ENCODE data around the gene LCP2.

The LCP2 gene

DNA sequence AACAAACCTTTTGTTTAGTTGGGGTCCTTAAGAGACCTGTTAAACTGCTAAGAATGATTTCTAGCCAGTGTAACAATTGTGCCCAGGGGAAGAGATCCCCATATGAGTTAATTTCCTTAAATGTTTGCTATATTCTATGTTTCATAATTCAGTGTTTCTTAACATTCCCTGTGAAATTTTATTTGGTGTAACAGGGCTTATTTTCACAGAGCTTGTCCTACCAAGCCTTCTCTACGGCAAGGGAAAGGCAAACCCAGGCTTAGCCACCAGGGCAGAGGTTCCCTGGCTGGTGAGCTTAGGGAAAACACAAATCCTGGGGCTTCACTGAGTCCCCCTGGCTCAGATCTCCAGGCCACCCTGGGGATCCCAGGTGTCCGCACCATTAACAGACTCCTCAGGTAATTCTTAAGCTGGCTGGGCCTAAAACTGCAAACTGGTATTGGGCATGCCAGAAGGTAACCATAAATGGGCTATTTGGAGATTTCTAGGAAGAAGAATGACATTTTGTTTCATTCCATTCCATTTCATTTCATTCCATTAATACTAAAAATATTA lies 17.0 kb upstream of the LCP2 start:
- DNase-seq, result no peak

- DNase-seq, result no peak
Observed at GRCh38 chr5:170313816-170314215, 16.2 kb upstream of the LCP2 start.

DNA sequence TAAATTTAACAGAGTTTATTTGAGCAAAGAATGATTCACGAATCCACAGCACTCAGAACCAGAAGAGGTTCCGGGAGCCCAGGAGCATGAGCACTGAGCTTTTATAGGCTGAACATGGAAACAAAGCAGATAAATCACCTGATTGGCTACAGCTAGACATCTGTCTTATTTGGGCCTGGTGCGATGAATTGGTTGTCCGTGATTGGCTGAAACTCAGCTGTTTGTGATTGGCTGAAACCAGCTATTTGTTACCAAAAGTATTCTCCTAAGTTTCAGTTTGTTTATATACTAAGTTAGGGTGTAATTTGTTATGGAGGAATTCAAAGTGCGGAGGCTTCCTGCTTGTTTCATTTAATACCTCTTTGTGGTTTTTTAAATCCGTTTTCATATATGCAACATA lies 15.8 kb upstream of the LCP2 start:
- DNase-seq, result no peak

GRCh38 chr5:170312666-170313065 lies 15.1 kb upstream of the LCP2 start:
- peak; percentile 87 to 89 for DNase-seq

DNA sequence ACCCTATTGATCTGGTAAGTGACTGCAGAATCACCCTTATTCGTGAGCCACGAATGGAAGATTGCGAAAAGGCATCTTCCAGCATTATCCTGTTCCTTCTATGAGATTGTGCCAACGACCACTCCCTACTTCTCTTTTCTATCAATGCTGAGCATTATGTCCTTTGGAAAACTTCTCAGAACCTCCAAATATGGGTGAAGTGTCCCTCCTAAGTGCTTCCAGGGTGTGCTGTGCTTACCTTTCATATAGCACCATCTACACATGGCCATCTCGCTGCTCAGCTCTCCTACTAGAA lies 14.7 kb upstream of the LCP2 start:
- no peak for DNase-seq

DNA sequence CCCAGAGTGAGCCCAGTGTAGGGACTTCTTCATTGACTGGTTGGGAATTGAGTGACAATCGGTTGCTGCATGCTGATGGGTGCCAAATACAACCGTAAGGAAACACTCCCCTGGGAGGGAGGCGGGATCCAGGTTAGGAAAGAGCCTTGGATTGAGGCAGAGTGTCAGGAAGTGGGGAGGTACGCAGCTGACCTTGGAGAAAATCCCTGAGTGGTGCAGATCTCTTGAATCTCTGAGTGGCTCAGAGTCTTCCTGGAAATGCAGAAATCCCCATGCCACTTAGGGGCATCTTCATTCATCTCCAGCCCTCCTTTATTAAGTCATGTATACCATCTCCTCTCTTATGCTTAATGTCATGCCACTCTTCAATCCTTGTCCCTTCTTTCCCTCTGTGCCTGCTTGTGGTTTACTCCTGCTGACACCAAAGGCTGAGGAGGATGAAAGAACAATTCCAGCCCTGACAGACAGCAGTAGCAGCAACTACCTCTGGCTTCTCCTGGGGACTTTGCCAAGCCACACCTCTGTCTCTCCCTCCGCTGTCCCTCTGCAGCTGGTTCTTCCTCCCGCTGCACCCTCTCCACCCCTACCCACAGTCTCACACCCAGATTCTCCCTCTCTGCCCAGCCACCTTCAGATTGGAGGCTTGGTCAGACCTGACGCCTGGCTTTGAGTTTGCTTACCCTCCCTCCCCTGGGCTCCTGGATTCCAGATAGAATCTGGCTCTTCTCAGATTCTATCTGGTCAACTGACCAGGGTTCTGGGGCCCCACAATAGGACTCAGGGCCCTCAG lies 14.1 kb upstream of the LCP2 start:
- DNase-seq, result no peak

GRCh38 chr5:170310256-170310926 lies 12.8 kb upstream of the LCP2 start:
- DNase-seq, result no peak

DNA sequence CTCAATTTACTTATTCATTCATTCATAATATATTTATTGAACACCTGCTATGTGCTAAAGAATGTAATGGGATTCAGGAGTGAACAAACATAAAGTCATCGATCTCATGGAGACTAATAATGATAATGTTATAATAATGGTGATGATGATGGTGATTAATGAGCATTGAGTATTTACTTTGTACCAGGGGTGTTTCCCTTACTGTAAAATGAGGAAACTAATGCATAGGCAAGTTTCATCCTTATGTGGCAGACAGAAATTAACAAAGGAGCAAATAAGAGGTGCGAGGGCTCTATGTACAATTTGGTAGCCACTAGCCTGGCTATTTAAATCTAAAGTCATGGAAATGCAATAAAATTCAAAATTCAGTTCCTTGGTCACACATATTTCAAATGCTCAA lies 11.1 kb upstream of the LCP2 start:
- DNase-seq, result no peak

DNA sequence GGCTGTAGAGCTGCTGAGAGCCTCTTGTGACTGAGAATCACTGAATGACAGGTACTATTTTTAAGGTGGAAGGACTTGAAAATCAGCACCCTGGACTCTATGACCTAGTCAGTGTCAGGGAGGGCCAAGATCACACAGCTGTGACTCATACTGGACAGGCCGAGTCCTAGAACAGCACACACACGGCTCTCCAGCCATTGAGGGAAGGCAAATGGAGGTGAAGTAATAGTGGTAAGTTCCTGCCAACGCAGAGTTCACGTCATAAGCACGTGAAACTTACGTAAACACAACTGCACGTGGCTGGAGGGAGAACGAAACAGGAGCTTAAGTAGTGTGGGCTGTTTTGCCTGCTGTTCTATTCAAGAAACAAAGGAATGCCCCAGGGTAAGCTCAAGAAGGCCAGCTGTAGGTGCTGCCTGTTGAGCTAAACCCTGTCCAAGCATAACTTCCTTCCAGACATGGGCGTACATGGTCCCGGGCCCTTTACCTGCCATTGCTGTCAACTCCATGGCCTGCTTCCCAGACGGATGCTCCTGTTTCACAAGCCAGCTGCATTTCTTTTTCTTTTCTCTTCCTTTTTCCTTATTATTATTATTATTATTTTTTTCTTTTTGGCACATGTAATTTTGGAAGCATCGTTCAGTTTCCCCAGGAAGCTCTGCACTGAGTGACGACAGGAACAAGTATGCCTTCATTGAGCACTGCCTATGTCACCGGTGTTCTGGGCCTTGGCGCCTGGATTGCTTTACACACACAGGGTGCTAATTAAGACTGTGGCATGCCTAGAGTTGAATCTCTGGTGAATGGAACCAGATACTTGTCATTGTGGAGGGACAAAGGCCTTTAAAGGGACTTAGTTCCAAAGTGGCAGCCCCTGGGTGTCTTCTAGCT lies 10.2 kb upstream of the LCP2 start:
- peak; percentile 35 to 46 for DNase-seq

DNA sequence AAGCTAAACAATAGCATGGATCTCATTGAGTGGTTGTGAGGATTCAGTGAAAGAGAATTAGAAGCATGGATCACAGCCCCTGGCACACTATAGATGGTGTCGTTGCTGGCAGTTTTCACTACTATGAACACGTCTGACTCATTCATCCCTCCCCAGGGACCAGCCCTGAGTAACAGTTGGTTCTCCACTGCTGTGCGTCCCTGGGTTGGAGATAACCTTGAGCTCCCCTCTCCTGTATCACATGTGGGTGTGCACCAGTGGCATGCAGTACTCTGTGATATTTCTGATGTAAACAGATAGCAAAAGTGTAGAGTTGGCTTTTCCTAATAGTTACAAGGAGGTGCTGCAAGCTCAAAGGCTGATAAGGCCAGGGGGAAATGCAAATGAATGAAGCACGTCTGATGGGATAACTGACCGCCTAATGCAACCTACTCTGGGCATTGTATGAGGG lies 8.8 kb upstream of the LCP2 start:
- DNase-seq, result no peak

DNA sequence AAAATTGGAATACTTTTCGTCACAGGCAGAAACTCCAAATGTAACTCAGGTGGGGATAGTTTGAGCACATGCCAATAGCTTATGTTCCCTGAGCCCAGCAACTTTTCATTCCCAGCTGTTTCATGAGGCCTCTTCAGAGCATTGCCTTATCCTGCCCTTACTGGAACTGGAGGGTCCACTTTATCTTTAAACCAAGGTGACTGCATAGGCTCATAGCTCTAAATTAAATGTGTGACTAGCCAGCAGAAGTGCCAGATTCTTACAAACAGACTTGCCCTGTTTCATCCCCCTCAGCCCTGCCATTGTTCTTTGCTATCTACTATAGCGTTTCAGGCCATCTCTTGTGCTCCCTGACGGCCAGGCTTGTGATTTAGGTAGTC lies 8.1 kb upstream of the LCP2 start:
- no peak for DNase-seq

DNA sequence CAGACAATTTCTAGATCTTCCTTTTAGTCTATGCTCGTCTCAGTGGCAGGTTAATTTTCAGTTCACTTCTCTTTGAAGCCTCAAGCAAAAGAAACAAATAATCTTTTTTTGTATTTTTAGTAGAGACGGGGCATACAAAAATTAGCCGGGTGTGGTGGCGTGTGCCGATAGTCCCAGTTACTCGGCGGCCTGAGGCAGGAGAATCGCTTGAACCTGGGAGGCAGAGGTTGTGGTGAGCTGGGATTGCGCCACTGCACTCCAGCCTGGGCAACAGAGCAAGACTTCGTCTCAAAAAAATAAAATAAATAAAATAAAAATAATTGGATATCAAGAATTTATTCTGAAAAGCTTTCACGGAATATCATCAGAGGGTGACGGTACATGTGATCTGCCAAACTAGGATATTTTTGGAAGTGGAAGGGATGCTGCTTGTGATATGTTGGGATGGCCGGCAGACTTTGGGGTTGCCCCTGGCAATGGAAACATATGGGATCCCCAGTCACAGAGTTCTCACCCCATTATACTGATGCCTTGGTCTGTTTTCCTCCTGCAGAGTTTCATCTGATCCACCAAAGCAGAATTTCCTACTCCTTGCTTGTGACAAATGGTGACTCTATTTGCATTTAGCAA lies 7.6 kb upstream of the LCP2 start:
- no peak for DNase-seq

DNA sequence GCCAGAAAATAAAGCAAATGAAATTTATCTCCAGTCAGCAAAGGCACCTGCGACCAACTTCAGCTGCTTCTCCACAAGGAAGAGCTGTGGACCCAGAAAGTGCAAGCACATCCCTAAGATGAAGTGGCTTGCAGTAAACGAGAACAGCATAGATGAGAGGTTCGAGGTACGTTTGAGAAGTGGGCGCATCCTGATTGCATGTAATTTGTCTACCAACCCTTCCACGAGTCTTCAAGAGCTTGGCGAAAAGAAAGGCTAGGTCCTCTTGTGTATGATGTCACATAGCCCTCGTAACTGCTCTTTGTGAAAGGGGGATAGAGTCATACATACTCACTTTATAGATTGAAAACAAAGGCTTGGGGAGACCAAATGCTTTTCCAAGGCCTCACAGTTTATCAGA lies 6.0 kb upstream of the LCP2 start:
- no peak for DNase-seq

GRCh38 chr5:170302653-170303501 lies 5.3 kb upstream of the LCP2 start:
- peak; percentile 96 to 97 for DNase-seq

GRCh38 chr5:170301981-170302652 lies 4.5 kb upstream of the LCP2 start:
- DNase-seq, result no peak

DNA sequence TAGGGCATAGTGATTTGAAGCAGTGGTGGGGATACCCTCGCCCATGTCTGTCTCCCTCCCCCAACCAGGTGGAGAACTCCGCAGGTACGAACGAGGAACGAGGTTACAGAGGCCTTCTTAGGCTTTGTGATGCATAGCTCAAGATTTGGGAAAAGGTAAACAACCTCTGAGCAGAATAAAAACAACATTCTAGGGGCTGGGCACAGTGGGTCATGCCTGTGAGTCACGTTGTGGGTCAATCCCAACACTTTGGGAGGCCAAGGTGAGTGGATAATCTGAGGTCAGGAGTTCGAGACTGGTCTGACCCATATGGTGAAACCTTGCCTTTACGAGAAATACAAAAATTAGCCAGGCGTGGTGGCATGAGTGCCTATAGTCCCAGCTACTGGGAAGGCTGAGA lies 3.6 kb upstream of the LCP2 start:
- DNase-seq, result no peak

- DNase-seq, result peak; percentile 54 to 74
Observed at GRCh38 chr5:170300361-170301013, 2.9 kb upstream of the LCP2 start.

DNA sequence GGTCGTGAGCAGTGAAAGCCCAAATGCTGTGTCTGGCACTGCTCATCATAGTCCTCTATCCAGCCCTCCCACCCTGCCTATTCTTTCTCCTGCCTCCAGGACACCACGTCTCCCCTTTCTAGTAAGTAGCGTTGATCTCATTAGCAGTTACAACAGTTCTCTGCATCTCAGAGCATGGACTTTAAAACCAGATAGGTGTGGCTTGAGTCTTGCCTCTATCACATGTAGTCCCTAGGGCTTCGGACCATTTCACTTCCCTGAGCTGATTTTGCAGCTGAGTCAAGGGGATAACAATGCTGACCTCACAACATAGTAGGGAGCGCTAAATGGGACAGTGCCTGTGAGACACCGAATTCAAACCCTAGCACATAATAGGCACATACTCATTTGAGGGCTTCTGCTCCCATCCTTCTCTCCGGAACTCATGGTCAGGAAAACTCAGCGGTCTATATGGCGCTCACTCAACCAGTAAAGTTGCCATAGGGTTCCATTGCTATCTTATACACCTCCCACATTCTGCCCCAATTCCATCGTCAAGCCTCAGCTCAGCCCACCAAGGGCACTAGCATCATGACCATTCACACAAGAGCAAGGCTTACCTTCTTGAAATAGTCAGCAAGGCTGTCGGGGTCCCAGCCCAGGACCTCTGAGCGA lies 515 bp downstream of the LCP2 start:
- DNase-seq, result peak; percentile 24 to 32

- peak; percentile 39 to 51 for DNase-seq
Observed at GRCh38 chr5:170296036-170296934, 1.3 kb downstream of the LCP2 start.
